ENCODE measurements around the gene BUD23.
A peak's percentile ranks its signal among the peaks of the same experiment; 100 is the strongest.
"Not testable (repeated sequence)": the region's sequence is repeated elsewhere in the genome, so short reads cannot be mapped to it uniquely, and the experiment has no call there.

The BUD23 gene

GRCh38 chr7:73700581-73701134 is 17.3 kb downstream of the BUD23 start:
- DNase-seq, result no peak

GRCh38 chr7:73701357-73701995 is 18.1 kb downstream of the BUD23 start:
- peak in 4 of 51 donors; percentile 11 to 50 (median 20) for DNase-seq

GRCh38 chr7:73702226-73702625 is 18.8 kb downstream of the BUD23 start:
- no peak for DNase-seq

GRCh38 chr7:73702665-73703064 is 19.3 kb downstream of the BUD23 start:
- no peak for DNase-seq

GRCh38 chr7:73703225-73703624 is 19.8 kb downstream of the BUD23 start:
- no peak for DNase-seq

- DNase-seq, result peak in 14 of 51 donors; percentile 1 to 56 (median 14)
Measured at GRCh38 chr7:73703757-73704639, 20.6 kb downstream of the BUD23 start.

- peak in 1 of 51 donors; percentile 72 for DNase-seq
Measured at GRCh38 chr7:73704640-73705550, 21.5 kb downstream of the BUD23 start.

- DNase-seq, result no peak
Measured at GRCh38 chr7:73705551-73705920, 22.1 kb downstream of the BUD23 start.

GRCh38 chr7:73706126-73707044 is 23.0 kb downstream of the BUD23 start:
- DNase-seq, result peak in 1 of 51 donors; percentile 75

GRCh38 chr7:73707045-73707631 is 23.7 kb downstream of the BUD23 start:
- peak in 16 of 51 donors; percentile 7 to 61 (median 25) for DNase-seq

- DNase-seq, result no peak
Measured at GRCh38 chr7:73708961-73709549, 25.7 kb downstream of the BUD23 start.

- no peak for DNase-seq
Measured at GRCh38 chr7:73712773-73713172, 29.4 kb downstream of the BUD23 start.

GRCh38 chr7:73713319-73713718 is 29.9 kb downstream of the BUD23 start:
- DNase-seq, result not testable (repeated sequence)

- peak in 1 of 51 donors; percentile 41 for DNase-seq
Measured at GRCh38 chr7:73715648-73716317, 32.4 kb downstream of the BUD23 start.

GRCh38 chr7:73716318-73716890 is 33.0 kb downstream of the BUD23 start:
- DNase-seq, result no peak

- no peak for DNase-seq
Measured at GRCh38 chr7:73717025-73717807, 33.8 kb downstream of the BUD23 start.

GRCh38 chr7:73717991-73718405 is 34.6 kb downstream of the BUD23 start:
- peak in 1 of 51 donors; percentile 54 for DNase-seq
